Prostate gland (tissue), 2 donors: Measurements from ENCODE around the gene PTN. TPM values are rescaled to one million over a fixed set of nuclear protein-coding genes. Genes with fewer than 3 reads are reported as not detected.

Source experiments
- DNase-seq: peaks from one replicate; pipeline ENCODE4 v3.0.0-alpha.2; 2019; ENCODE audit warnings: low spot score
- H3K27ac ChIP-seq, 2 donors: fragments of 200-600 bp; sonication (generic); 2 replicates each; pipeline ENCODE4 v1.5.1; 2017 to 2019
- H3K27me3 ChIP-seq: fragments of 200-600 bp; sonication (generic); replicated peaks from 2 replicates; pipeline ENCODE4 v1.5.1; 2019; ENCODE audit not compliant: insufficient read depth
- H3K36me3 ChIP-seq, 2 donors: fragments of 200-600 bp; sonication (generic); 1 replicate in 1 of 2; 2 replicates in 1 of 2; pipeline versions ENCODE4 v1.5.1 to v1.8.1; 2017 to 2019
- H3K4me1 ChIP-seq: fragments of 200-600 bp; sonication (generic); replicated peaks from 2 replicates; pipeline ENCODE4 v1.5.1; 2019
- H3K4me3 ChIP-seq, 2 donors: fragments of 200-600 bp; sonication (generic); 2 replicates each; pipeline ENCODE4 v1.5.1; 2017 to 2019
- H3K9me3 ChIP-seq: fragments of 200-600 bp; sonication (generic); 2 replicates; pipeline ENCODE4 v1.5.1; 2017
- CTCF ChIP-seq, 4 experiments: fragments of 200-600 bp in 2 of 4; fragments of 450-650 bp in 2 of 4; sonication (generic) in 2 of 4; IDR thresholded peaks; 1 replicate in 3 of 4; 2 replicates in 1 of 4; pipeline ENCODE4 v1.5.1; 2016 to 2019; ENCODE audit warnings: antibody characterized with exemption in 4 of 4, mild to moderate bottlenecking in 2 of 4, moderate library complexity in 2 of 4
- POLR2A ChIP-seq: fragments of 450-650 bp; IDR thresholded peaks from one replicate; pipeline ENCODE4 v1.6.1; 2016; ENCODE audit warnings: antibody characterized with exemption, mild to moderate bottlenecking
- POLR2AphosphoS5 ChIP-seq: sonication (generic); formaldehyde crosslinking; IDR thresholded peaks from one replicate; pipeline ENCODE4 v1.6.1; 2017; ENCODE audit warnings: antibody characterized with exemption
- WGBS: methylation state at CpG from one replicate; pipeline ENCODE4 v1.1.5; 2018; 5-methylcytosine and 5-hydroxymethylcytosine counted together
- intact Hi-C: fragments of 100-400 bp; cut with DNase I; formaldehyde crosslinking; loops from one replicate; pipeline ENCODE4 v1.14.2; 2022
- total RNA-seq, 2 donors: library from RNA; depleted of rRNA; stranded (reverse); fragments of >200 nt; gene quantifications; one replicate each; pipeline ENCODE4 v1.1.0, GENCODE V29; 2016

The PTN gene
- total RNA-seq, 2 donors from 2014 or later, result 56.6 to 96.6 TPM

GRCh38 chr7:137213744-137214143, 129.8 kb downstream of the PTN start:
- no peak for DNase-seq
- Histone ChIP-seq H3K27ac (no peak overlapping the region), H3K36me3 (no peaks in the 10 kb centered on the region), H3K27me3 (no peaks in the 10 kb centered on the region), H3K4me3 (no peak overlapping the region), H3K9me3 (no peaks in the 10 kb centered on the region), H3K4me1 (no peaks in the 10 kb centered on the region)
- WGBS, result 94% methylated on average over 2 of the region's 2 CpGs
- intact Hi-C loops, result no loop called here
- TF ChIP-seq POLR2A, result no peak

GRCh38 chr7:137209151-137209817, 134.2 kb downstream of the PTN start:
- WGBS, result 71% methylated on average over 5 of the region's 5 CpGs
- intact Hi-C loops, result no loop called here
- no peaks in the 10 kb centered on the region for H3K4me1 ChIP-seq
- H3K36me3 ChIP-seq, result no peaks in the 10 kb centered on the region
- H3K4me3 ChIP-seq, result no peak overlapping the region
- DNase-seq, result no peak
- H3K27me3 ChIP-seq, result no peaks in the 10 kb centered on the region
- TF ChIP-seq POLR2AphosphoS5 (no peak), POLR2A (no peak), CTCF (IDR thresholded peaks at IDR 0.05) (no peak)
- H3K27ac ChIP-seq, result no peak overlapping the region
- H3K9me3 ChIP-seq, result no peaks in the 10 kb centered on the region

GRCh38 chr7:137206770-137207169, 136.8 kb downstream of the PTN start:
- no peaks in the 10 kb centered on the region for H3K27me3 ChIP-seq
- no peak for TF ChIP-seq POLR2A
- no peak for TF ChIP-seq POLR2AphosphoS5
- TF ChIP-seq CTCF (IDR thresholded peaks at IDR 0.05), result no peak
- H3K27ac ChIP-seq, result no peak overlapping the region
- H3K4me1 ChIP-seq, result no peaks in the 10 kb centered on the region
- H3K9me3 ChIP-seq, result no peaks in the 10 kb centered on the region
- no peak overlapping the region for H3K4me3 ChIP-seq
- intact Hi-C loops, result no loop called here
- H3K36me3 ChIP-seq, result no peaks in the 10 kb centered on the region
- DNase-seq, result no peak

GRCh38 chr7:137204246-137204645, 139.3 kb downstream of the PTN start:
- H3K36me3 ChIP-seq, result no peaks in the 10 kb centered on the region
- WGBS, result 72% methylated on average over 4 of the region's 4 CpGs

GRCh38 chr7:137203351-137203750, 140.2 kb downstream of the PTN start:
- Histone ChIP-seq H3K4me3 (no peak overlapping the region), H3K36me3 (no peaks in the 10 kb centered on the region), H3K27me3 (no peaks in the 10 kb centered on the region), H3K27ac (no peak overlapping the region), H3K9me3 (no peaks in the 10 kb centered on the region), H3K4me1 (no peaks in the 10 kb centered on the region)
- 61% methylated on average over 1 of the region's 1 CpG for WGBS
- DNase-seq, result no peak
- TF ChIP-seq CTCF (IDR thresholded peaks at IDR 0.05), result no peak
- no peak for TF ChIP-seq POLR2A
- no peak for TF ChIP-seq POLR2AphosphoS5
- intact Hi-C loops, result no loop called here

More at GRCh38 chr7:137204246-137204645, 139.3 kb downstream of the PTN start:
- no peak for TF ChIP-seq CTCF (IDR thresholded peaks at IDR 0.05)
- no peak for TF ChIP-seq POLR2AphosphoS5
- no peak for TF ChIP-seq POLR2A
- Histone ChIP-seq H3K4me3 (no peak overlapping the region), H3K9me3 (no peaks in the 10 kb centered on the region), H3K27me3 (no peaks in the 10 kb centered on the region), H3K27ac (no peak overlapping the region), H3K4me1 (no peaks in the 10 kb centered on the region)
- DNase-seq, result no peak
- intact Hi-C loops, result no loop called here
